Kidney epithelial cell (primary cell): Measurements from ENCODE around the gene CLGN. TPM values are rescaled to one million over a fixed set of nuclear protein-coding genes. Genes with fewer than 3 reads are reported as not detected.

Source experiments
- DNase-seq: peaks from one replicate; pipeline ENCODE4 v3.0.0-alpha.2; 2010; ENCODE audit warnings: low read depth
- H3K27me3 ChIP-seq: 2 replicates; pipeline ENCODE4 v1.6.0; 2011; ENCODE audit warnings: low read length; ENCODE audit not compliant: control insufficient read depth, insufficient read depth
- H3K36me3 ChIP-seq: 2 replicates; pipeline ENCODE4 v1.5.1; 2011; ENCODE audit warnings: low read length; ENCODE audit not compliant: control insufficient read depth, insufficient read depth
- H3K4me3 ChIP-seq: 2 replicates; pipeline ENCODE4 v1.5.1; 2011; ENCODE audit warnings: low read depth, mild to moderate bottlenecking, control low read depth, low read length
- CTCF ChIP-seq: IDR thresholded peaks from 2 replicates; pipeline ENCODE4 v1.5.1; 2011; ENCODE audit warnings: mild to moderate bottlenecking, moderate library complexity, low read length, control low read depth, inconsistent platforms; ENCODE audit not compliant: insufficient read depth, poor library complexity, severe bottlenecking
- total RNA-seq: library from RNA; depleted of rRNA; stranded (reverse); fragments of >200 nt; gene quantifications from 2 replicates; pipeline ENCODE4 v1.2.3, GENCODE V29; 2015

Gene CLGN
- total RNA-seq, 1 donor from 2014 or later, result 12.1 TPM

DNA sequence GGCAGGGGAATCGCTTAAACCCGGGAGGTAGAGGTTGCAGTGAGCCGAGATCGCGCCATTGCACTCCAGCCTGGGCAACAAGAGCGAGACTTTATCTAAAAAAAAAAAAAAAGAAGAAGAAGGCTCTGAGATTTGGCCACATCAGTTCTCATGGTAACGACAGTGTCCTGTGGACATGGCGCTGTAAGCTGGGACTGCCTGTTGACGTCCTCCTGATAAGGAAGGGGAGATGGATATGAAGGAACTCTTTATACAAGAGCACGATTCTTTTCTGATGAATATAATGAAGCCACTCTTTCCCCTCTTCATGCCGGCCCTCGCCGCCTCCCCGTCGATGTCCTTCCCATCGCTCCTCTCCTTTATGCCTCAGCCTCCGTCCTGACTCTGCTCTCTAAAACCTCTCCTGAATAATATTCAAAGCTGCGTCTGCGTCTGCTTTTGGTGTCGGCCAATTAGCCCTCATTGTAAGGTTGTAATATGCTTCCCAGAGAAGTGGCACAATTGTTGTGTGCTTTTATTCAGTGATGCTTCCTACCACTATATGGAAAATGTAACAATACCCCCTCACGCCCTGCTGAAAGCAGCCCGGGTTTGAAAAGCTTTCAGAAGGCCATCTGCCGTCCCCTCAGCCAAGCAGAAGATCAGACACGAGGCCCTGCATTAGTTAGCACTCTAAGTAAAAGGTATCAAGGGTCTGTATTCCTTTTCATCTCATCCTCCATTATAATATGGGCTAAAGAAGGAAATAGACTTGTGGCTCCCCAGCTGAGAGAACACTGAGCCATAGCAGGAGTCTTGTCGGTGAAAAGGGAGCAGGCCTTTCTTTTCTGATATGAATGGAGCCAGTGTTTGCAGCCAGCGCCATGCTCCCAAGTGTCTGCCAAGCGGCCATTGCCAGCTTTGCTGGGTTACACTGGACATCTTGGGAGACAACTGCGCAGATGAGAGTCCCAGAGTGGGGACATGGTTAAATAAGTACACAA is 76.1 kb downstream of the CLGN start:
- no peaks in the 10 kb centered on the region for H3K36me3 ChIP-seq
- no peak overlapping the region for H3K4me3 ChIP-seq
- DNase-seq, result no peak
- no peaks in the 10 kb centered on the region for H3K27me3 ChIP-seq
- no peak for TF ChIP-seq CTCF

- DNase-seq, result no peak
- no peaks in the 10 kb centered on the region for H3K27me3 ChIP-seq
- H3K4me3 ChIP-seq, result no peak overlapping the region
- no peaks in the 10 kb centered on the region for H3K36me3 ChIP-seq
- TF ChIP-seq CTCF, result no peak
Observed at GRCh38 chr4:140349816-140350215, 77.6 kb downstream of the CLGN start.

- no peak for TF ChIP-seq CTCF
- Histone ChIP-seq H3K36me3 (no peaks in the 10 kb centered on the region), H3K27me3 (no peaks in the 10 kb centered on the region), H3K4me3 (no peak overlapping the region)
- DNase-seq, result no peak
Observed at GRCh38 chr4:140346136-140346535, 81.3 kb downstream of the CLGN start.

DNA sequence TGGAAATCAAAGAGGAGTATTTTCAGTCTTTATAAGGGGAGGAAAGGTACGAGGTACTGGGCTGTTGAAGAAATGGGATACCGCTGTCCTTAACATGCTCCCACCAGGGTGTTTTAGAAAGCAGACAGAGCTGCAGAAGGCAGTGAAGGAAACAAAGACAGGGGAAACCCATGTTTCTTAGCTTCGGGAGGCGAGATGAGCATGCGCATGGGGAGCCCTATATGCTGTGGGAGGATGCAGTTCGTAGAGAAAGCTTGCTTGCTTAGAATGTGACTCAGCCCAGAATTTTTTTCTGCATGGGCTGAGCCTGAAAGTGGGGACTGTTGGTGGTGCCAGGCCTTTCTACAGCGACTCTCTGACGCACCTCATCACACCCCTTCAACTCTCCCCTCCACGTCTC is 82.8 kb downstream of the CLGN start:
- TF ChIP-seq CTCF, result no peak
- peak; percentile 55 for DNase-seq
- Histone ChIP-seq H3K36me3 (no peaks in the 10 kb centered on the region), H3K4me3 (peak overlapping the region; percentile 9), H3K27me3 (no peaks in the 10 kb centered on the region)

- no peak for TF ChIP-seq CTCF
- no peak for DNase-seq
- H3K36me3 ChIP-seq, result no peaks in the 10 kb centered on the region
Observed at GRCh38 chr4:140344101-140344500, 83.3 kb downstream of the CLGN start.

More at GRCh38 chr4:140344101-140344500, 83.3 kb downstream of the CLGN start:
- Histone ChIP-seq H3K4me3 (peak overlapping the region; percentile 13), H3K27me3 (no peaks in the 10 kb centered on the region)
